HG02885 (cell line): ENCODE measurements around the gene S100A4.
"Not testable (repeated sequence)": the region's sequence is repeated elsewhere in the genome, so short reads cannot be mapped to it uniquely, and the experiment has no call there.

Experiments
- ATAC-seq: cut with Tn5 transposase; IDR thresholded peaks from one replicate; pipeline ENCODE4 v1.9.1; 2021; ENCODE audit warnings: mild to moderate bottlenecking; ENCODE audit not compliant: unreplicated experiment, poor library complexity

The S100A4 gene

GRCh38 chr1:153545067-153546055, at the start of gene S100A4:
TSS of gene S100A4 (minus strand) at chr1:153545806. CDS start at chr1:153544794, 1,012 bp downstream.
- no peak for ATAC-seq

GRCh38 chr1:153592748-153593147, 47.1 kb upstream of the S100A4 start:
- ATAC-seq, result no peak

- ATAC-seq, result no peak
Measured at GRCh38 chr1:153588482-153588881, 42.9 kb upstream of the S100A4 start.

- ATAC-seq, result not testable (repeated sequence)
Measured at GRCh38 chr1:153588033-153588432, 42.4 kb upstream of the S100A4 start.

GRCh38 chr1:153587314-153587713, 41.7 kb upstream of the S100A4 start:
- no peak for ATAC-seq

- no peak for ATAC-seq
Measured at GRCh38 chr1:153586347-153586746, 40.7 kb upstream of the S100A4 start.

- ATAC-seq, result no peak
Measured at GRCh38 chr1:153585006-153585405, 39.4 kb upstream of the S100A4 start.

GRCh38 chr1:153583976-153584375, 38.4 kb upstream of the S100A4 start:
- ATAC-seq, result no peak

- ATAC-seq, result not testable (repeated sequence)
Measured at GRCh38 chr1:153583514-153583913, 37.9 kb upstream of the S100A4 start.

- ATAC-seq, result not testable (repeated sequence)
Measured at GRCh38 chr1:153582836-153583235, 37.2 kb upstream of the S100A4 start.

GRCh38 chr1:153578936-153579335, 33.3 kb upstream of the S100A4 start:
- no peak for ATAC-seq

- no peak for ATAC-seq
Measured at GRCh38 chr1:153578490-153578889, 32.9 kb upstream of the S100A4 start.

- no peak for ATAC-seq
Measured at GRCh38 chr1:153577624-153578051, 32.0 kb upstream of the S100A4 start.

- no peak for ATAC-seq
Measured at GRCh38 chr1:153577138-153577537, 31.5 kb upstream of the S100A4 start.

- ATAC-seq, result not testable (repeated sequence)
Measured at GRCh38 chr1:153575497-153575896, 29.9 kb upstream of the S100A4 start.

- not testable (repeated sequence) for ATAC-seq
Measured at GRCh38 chr1:153575081-153575491, 29.5 kb upstream of the S100A4 start.

- ATAC-seq, result no peak
Measured at GRCh38 chr1:153573351-153573750, 27.7 kb upstream of the S100A4 start.

- ATAC-seq, result no peak
Measured at GRCh38 chr1:153572569-153573015, 27.0 kb upstream of the S100A4 start.

- ATAC-seq, result no peak
Measured at GRCh38 chr1:153571706-153572105, 26.1 kb upstream of the S100A4 start.

- ATAC-seq, result no peak
Measured at GRCh38 chr1:153570874-153571273, 25.3 kb upstream of the S100A4 start.

- no peak for ATAC-seq
Measured at GRCh38 chr1:153569465-153569864, 23.9 kb upstream of the S100A4 start.
